HAP-1 (cell line): ENCODE results near the gene TRNAU1AP.
"Not testable (repeated sequence)": the region's sequence is repeated elsewhere in the genome, so short reads cannot be mapped to it uniquely, and the experiment has no call there.

Source experiments
- DNase-seq, 2 experiments: peaks; one replicate each; pipeline ENCODE4 v3.0.0-alpha.2; 2016 to 2020; ENCODE audit warnings: low spot score in 2 of 2
- H3K27me3 ChIP-seq: fragments of 250-450 bp; sonication (Bioruptor Pico); 2 replicates; pipeline ENCODE4 v1.5.1; 2020; ENCODE audit warnings: low read depth, mild to moderate bottlenecking, moderate library complexity
- H3K36me3 ChIP-seq: fragments of 250-450 bp; sonication (Bioruptor Pico); replicated peaks from 2 replicates; pipeline ENCODE4 v1.5.1; 2020; ENCODE audit warnings: mild to moderate bottlenecking
- H3K4me1 ChIP-seq: fragments of 250-450 bp; sonication (Bioruptor Pico); 2 replicates; pipeline ENCODE4 v1.5.1; 2020; ENCODE audit warnings: mild to moderate bottlenecking
- H3K4me3 ChIP-seq: fragments of 250-450 bp; sonication (Bioruptor Pico); 2 replicates; pipeline ENCODE4 v1.5.1; 2020; ENCODE audit warnings: mild to moderate bottlenecking, moderate library complexity
- H3K9me3 ChIP-seq: fragments of 250-450 bp; sonication (Bioruptor Pico); 2 replicates; pipeline ENCODE4 v1.5.1; 2020; ENCODE audit warnings: mild to moderate bottlenecking, moderate library complexity
- in situ Hi-C: fragments of 300-500 bp; cut with MboI; formaldehyde crosslinking; loops from 3 replicates; pipeline ENCODE4 v1.14.3; 2020; ENCODE audit warnings: low sequenced_read_pairs, inconsistent platforms, mixed read lengths

Gene TRNAU1AP

GRCh38 chr1:28594686-28595411, 42.0 kb downstream of the TRNAU1AP start:
- in situ Hi-C loops, H3K9me3 ChIP-seq, H3K36me3 ChIP-seq, H3K4me3 ChIP-seq, H3K4me1 ChIP-seq, H3K27me3 ChIP-seq: not testable (repeated sequence)
- DNase-seq: peak in 1 of 2 experiments; percentile 26

- in situ Hi-C loops: no loop called here
- Histone ChIP-seq H3K4me3 (no peak overlapping the region), H3K4me1 (peaks cover 7% of the 10 kb centered on the region; the same call in 1 of the 2 replicates), H3K36me3 (peaks cover 4% of the 10 kb centered on the region), H3K27me3 (no peaks in the 10 kb centered on the region), H3K9me3 (no peaks in the 10 kb centered on the region)
- peak in 1 of 2 experiments; percentile 27 for DNase-seq
These were observed 42.7 kb downstream of the TRNAU1AP start for GRCh38 chr1:28595412-28596191.

- H3K27me3 ChIP-seq, H3K9me3 ChIP-seq, in situ Hi-C loops: not testable (repeated sequence)
These were observed 43.4 kb downstream of the TRNAU1AP start for GRCh38 chr1:28596276-28596675.

GRCh38 chr1:28601696-28602095, 48.8 kb downstream of the TRNAU1AP start:
- Histone ChIP-seq H3K9me3 (no peaks in the 10 kb centered on the region), H3K4me1 (no peaks in the 10 kb centered on the region), H3K27me3 (no peaks in the 10 kb centered on the region), H3K4me3 (no peak overlapping the region), H3K36me3 (peaks cover 26% of the 10 kb centered on the region)
- DNase-seq: no peak
- in situ Hi-C loops: no loop called here

More at GRCh38 chr1:28596276-28596675, 43.4 kb downstream of the TRNAU1AP start:
- H3K36me3 ChIP-seq, H3K4me3 ChIP-seq, DNase-seq, H3K4me1 ChIP-seq: not testable (repeated sequence)

- H3K9me3 ChIP-seq: no peaks in the 10 kb centered on the region
- peaks cover 35% of the 10 kb centered on the region for H3K36me3 ChIP-seq
- in situ Hi-C loops: no loop called here
- H3K4me3 ChIP-seq: no peak overlapping the region
- DNase-seq: peak; percentile 69 to 75
- H3K4me1 ChIP-seq: no peaks in the 10 kb centered on the region
- no peaks in the 10 kb centered on the region for H3K27me3 ChIP-seq
These were observed 49.9 kb downstream of the TRNAU1AP start for GRCh38 chr1:28602536-28603439.

GRCh38 chr1:28604411-28604810, 51.5 kb downstream of the TRNAU1AP start:
- DNase-seq: no peak
- no peaks in the 10 kb centered on the region for H3K9me3 ChIP-seq
- H3K4me3 ChIP-seq: no peak overlapping the region
- H3K27me3 ChIP-seq: no peaks in the 10 kb centered on the region
- H3K4me1 ChIP-seq: no peaks in the 10 kb centered on the region
- in situ Hi-C loops: no loop called here
- peaks cover 36% of the 10 kb centered on the region for H3K36me3 ChIP-seq

GRCh38 chr1:28604962-28605361, 52.1 kb downstream of the TRNAU1AP start:
- H3K4me3 ChIP-seq: no peak overlapping the region
- in situ Hi-C loops: no loop called here
- H3K4me1 ChIP-seq: no peaks in the 10 kb centered on the region

GRCh38 chr1:28606771-28607170, 53.9 kb downstream of the TRNAU1AP start:
- no peaks in the 10 kb centered on the region for H3K9me3 ChIP-seq
- DNase-seq: no peak
- H3K4me3 ChIP-seq: no peak overlapping the region
- no peaks in the 10 kb centered on the region for H3K27me3 ChIP-seq
- in situ Hi-C loops: no loop called here
- H3K4me1 ChIP-seq: no peaks in the 10 kb centered on the region
- H3K36me3 ChIP-seq: peaks cover 43% of the 10 kb centered on the region

More at GRCh38 chr1:28604962-28605361, 52.1 kb downstream of the TRNAU1AP start:
- no peak for DNase-seq
- peaks cover 36% of the 10 kb centered on the region for H3K36me3 ChIP-seq
- H3K27me3 ChIP-seq: no peaks in the 10 kb centered on the region
- no peaks in the 10 kb centered on the region for H3K9me3 ChIP-seq

GRCh38 chr1:28613175-28613574, 60.3 kb downstream of the TRNAU1AP start:
- Histone ChIP-seq H3K27me3 (no peaks in the 10 kb centered on the region), H3K4me3 (no peak overlapping the region), H3K36me3 (peaks cover 32% of the 10 kb centered on the region), H3K9me3 (no peaks in the 10 kb centered on the region), H3K4me1 (no peaks in the 10 kb centered on the region)
- no peak for DNase-seq
- in situ Hi-C loops: no loop called here
